Activated CD4-positive, CD25-positive, alpha-beta regulatory T cell treated with anti-CD3 and anti-CD28 coated beads, Interleukin-2, amount 50 U/mL, for 16 hours (primary cell): ENCODE data around the gene DPH7.
"Not testable (repeated sequence)": the region's sequence is repeated elsewhere in the genome, so short reads cannot be mapped to it uniquely, and the experiment has no call there.

Experiments
- DNase-seq: peaks from one replicate; pipeline ENCODE4 v3.0.0-alpha.2; 2020; ENCODE audit warnings: low read depth, low spot score

DPH7 gene

GRCh38 chr9:137580954-137581322 lies 2.2 kb upstream of the DPH7 start:
- no peak for DNase-seq

- DNase-seq: no peak
Observed at GRCh38 chr9:137580209-137580953, 1.7 kb upstream of the DPH7 start.

- DNase-seq: no peak
Observed at GRCh38 chr9:137579259-137579604, 507 bp upstream of the DPH7 start.

GRCh38 chr9:137575716-137576411 lies 2.9 kb downstream of the DPH7 start:
- no peak for DNase-seq

GRCh38 chr9:137575364-137575715 lies 3.4 kb downstream of the DPH7 start:
- no peak for DNase-seq

- DNase-seq: no peak
Observed at GRCh38 chr9:137574192-137574591, 4.5 kb downstream of the DPH7 start.

- DNase-seq: no peak
Observed at GRCh38 chr9:137570566-137570965, 8.2 kb downstream of the DPH7 start.

- DNase-seq: no peak
Observed at GRCh38 chr9:137569609-137570203, 9.0 kb downstream of the DPH7 start.

GRCh38 chr9:137568445-137568844 lies 10.3 kb downstream of the DPH7 start:
- not testable (repeated sequence) for DNase-seq

GRCh38 chr9:137564817-137565411 lies 13.8 kb downstream of the DPH7 start:
- no peak for DNase-seq

GRCh38 chr9:137564134-137564533 lies 14.6 kb downstream of the DPH7 start:
- no peak for DNase-seq

GRCh38 chr9:137558127-137558526 lies 20.6 kb downstream of the DPH7 start:
- no peak for DNase-seq

- no peak for DNase-seq
Observed at GRCh38 chr9:137556069-137556838, 22.5 kb downstream of the DPH7 start.

GRCh38 chr9:137555179-137555578 lies 23.5 kb downstream of the DPH7 start:
- DNase-seq: no peak

GRCh38 chr9:137554349-137554748 lies 24.4 kb downstream of the DPH7 start:
- no peak for DNase-seq

GRCh38 chr9:137553654-137554053 lies 25.1 kb downstream of the DPH7 start:
- not testable (repeated sequence) for DNase-seq

GRCh38 chr9:137552022-137552768 lies 26.5 kb downstream of the DPH7 start:
- DNase-seq: no peak

- peak; percentile 75 for DNase-seq
Observed at GRCh38 chr9:137551264-137552021, 27.3 kb downstream of the DPH7 start, which contains the start of gene MRPL41. MRPL41 (plus strand) TSS chr9:137551879; CDS start chr9:137552082, 203 bp downstream.

GRCh38 chr9:137550958-137551263 lies 27.8 kb downstream of the DPH7 start:
- DNase-seq: not testable (repeated sequence)

GRCh38 chr9:137550231-137550621 lies 28.5 kb downstream of the DPH7 start, which contains the start of gene PNPLA7:
PNPLA7 (minus strand) TSS chr9:137550402; CDS start chr9:137550197, 205 bp downstream.
- peak; percentile 14 for DNase-seq
